GM12892 (cell line): ENCODE measurements around the gene GAPT.

Source experiments
- POLR2A ChIP-seq: IDR thresholded peaks from 2 replicates; pipeline ENCODE4 v1.6.1; 2011; ENCODE audit warnings: low read depth, low read length, control low read depth
- POLR2AphosphoS5 ChIP-seq: IDR thresholded peaks from 2 replicates; pipeline ENCODE4 v1.6.1; 2011; ENCODE audit warnings: low read depth, low read length, control low read depth

DNA sequence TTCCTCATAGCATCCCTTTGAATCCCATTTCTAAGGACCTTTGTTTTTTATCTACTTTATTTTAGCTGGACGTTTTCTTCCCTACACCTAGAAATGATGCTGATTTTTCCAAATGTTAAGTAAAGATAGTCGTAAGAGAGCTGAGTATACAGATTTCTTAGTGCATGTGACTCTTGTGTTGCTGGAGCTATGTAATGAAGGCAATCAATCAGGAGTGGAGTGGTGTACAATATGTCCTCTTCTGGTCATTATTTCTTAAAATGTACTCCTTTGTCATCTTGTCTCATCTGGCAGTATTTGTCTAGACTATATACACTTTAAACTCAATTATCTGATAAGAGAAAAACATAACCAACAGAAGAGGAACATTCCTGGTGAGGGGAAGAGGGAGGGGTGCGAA lies 13.5 kb downstream of the GAPT start:
- TF ChIP-seq POLR2A = no peak
- TF ChIP-seq POLR2AphosphoS5 = no peak
